Chondrocyte (in vitro differentiated cells): ENCODE results near the gene PTPN7. TPM values are rescaled to one million over a fixed set of nuclear protein-coding genes. Genes with fewer than 3 reads are reported as not detected.
A peak's percentile ranks its signal among the peaks of the same experiment; 100 is the strongest.

Source experiments
- DNase-seq: peaks from one replicate; pipeline ENCODE4 v3.0.0; 2021; ENCODE audit warnings: mixed read lengths, low spot score
- H3K27ac Mint-ChIP-seq: one replicate; pipeline ENCODE4 v1.8.0; 2021; ENCODE audit warnings: mild to moderate bottlenecking, moderate library complexity, mixed read lengths; ENCODE audit not compliant: unreplicated experiment
- H3K27me3 Mint-ChIP-seq: 2 replicates; pipeline ENCODE4 v1.8.0; 2021; ENCODE audit warnings: low read depth, mixed read lengths
- H3K36me3 Mint-ChIP-seq: 2 replicates; pipeline ENCODE4 v1.8.0; 2021; ENCODE audit warnings: low read depth, mixed read lengths
- H3K4me1 Mint-ChIP-seq: 2 replicates; pipeline ENCODE4 v1.8.0; 2021; ENCODE audit warnings: low read depth, mild to moderate bottlenecking, mixed read lengths
- H3K4me3 Mint-ChIP-seq: one replicate; pipeline ENCODE4 v1.8.0; 2021; ENCODE audit warnings: mild to moderate bottlenecking, moderate library complexity, mixed read lengths; ENCODE audit not compliant: unreplicated experiment
- H3K9me3 Mint-ChIP-seq: 2 replicates; pipeline ENCODE4 v1.8.0; 2021; ENCODE audit warnings: low read depth, mixed read lengths
- CTCF ChIP-seq: fragments of 200-600 bp; sonication (generic); IDR thresholded peaks from 2 replicates; pipeline ENCODE4 v1.5.0; 2021; ENCODE audit warnings: antibody characterized with exemption, mild to moderate bottlenecking, moderate library complexity
- total RNA-seq: library from RNA; stranded (reverse); gene quantifications from 3 replicates; pipeline ENCODE4 v1.2.1, GENCODE V29; 2021

Gene PTPN7
- total RNA-seq, 1 donor from 2014 or later: not detected

GRCh38 chr1:202133001-202133400, 27.4 kb downstream of the PTPN7 start:
- no peak for TF ChIP-seq CTCF
- Mint-ChIP-seq H3K9me3 (no peaks in the 10 kb centered on the region), H3K36me3 (peaks cover 12% of the 10 kb centered on the region), H3K4me1 (no peaks in the 10 kb centered on the region), H3K4me3 (no peak overlapping the region), H3K27ac (peak overlapping the region; percentile 8), H3K27me3 (no peaks in the 10 kb centered on the region)
- DNase-seq: no peak

GRCh38 chr1:202131956-202132821, 28.2 kb downstream of the PTPN7 start:
- Mint-ChIP-seq H3K4me3 (no peak overlapping the region), H3K27me3 (no peaks in the 10 kb centered on the region), H3K4me1 (no peaks in the 10 kb centered on the region), H3K9me3 (no peaks in the 10 kb centered on the region), H3K36me3 (peaks cover 12% of the 10 kb centered on the region), H3K27ac (no peak overlapping the region)
- TF ChIP-seq CTCF: no peak
- no peak for DNase-seq

- no peak for TF ChIP-seq CTCF
- H3K4me1 Mint-ChIP-seq: no peaks in the 10 kb centered on the region
- DNase-seq: no peak
- peaks cover 12% of the 10 kb centered on the region for H3K36me3 Mint-ChIP-seq
- no peak overlapping the region for H3K27ac Mint-ChIP-seq
- H3K4me3 Mint-ChIP-seq: no peak overlapping the region
- no peaks in the 10 kb centered on the region for H3K9me3 Mint-ChIP-seq
- no peaks in the 10 kb centered on the region for H3K27me3 Mint-ChIP-seq
These were observed 29.4 kb downstream of the PTPN7 start for GRCh38 chr1:202130816-202131522.

- Mint-ChIP-seq H3K4me1 (no peaks in the 10 kb centered on the region), H3K27me3 (no peaks in the 10 kb centered on the region), H3K4me3 (no peak overlapping the region), H3K27ac (no peak overlapping the region), H3K36me3 (peaks cover 12% of the 10 kb centered on the region), H3K9me3 (no peaks in the 10 kb centered on the region)
- TF ChIP-seq CTCF: no peak
- no peak for DNase-seq
These were observed 30.1 kb downstream of the PTPN7 start for GRCh38 chr1:202130297-202130721.

GRCh38 chr1:202129453-202130296, 30.7 kb downstream of the PTPN7 start:
- Mint-ChIP-seq H3K4me3 (no peak overlapping the region), H3K9me3 (no peaks in the 10 kb centered on the region), H3K4me1 (no peaks in the 10 kb centered on the region), H3K27me3 (no peaks in the 10 kb centered on the region), H3K27ac (no peak overlapping the region), H3K36me3 (peaks cover 12% of the 10 kb centered on the region)
- DNase-seq: no peak
- no peak for TF ChIP-seq CTCF
